ENCODE results near the gene EPS15. TPM values are rescaled to one million over a fixed set of nuclear protein-coding genes. Genes with fewer than 3 reads are reported as not detected.

The EPS15 gene
- total RNA-seq, 4 donors from 2014 or later: 49.8 to 84.3 (median 62.5) TPM

DNA sequence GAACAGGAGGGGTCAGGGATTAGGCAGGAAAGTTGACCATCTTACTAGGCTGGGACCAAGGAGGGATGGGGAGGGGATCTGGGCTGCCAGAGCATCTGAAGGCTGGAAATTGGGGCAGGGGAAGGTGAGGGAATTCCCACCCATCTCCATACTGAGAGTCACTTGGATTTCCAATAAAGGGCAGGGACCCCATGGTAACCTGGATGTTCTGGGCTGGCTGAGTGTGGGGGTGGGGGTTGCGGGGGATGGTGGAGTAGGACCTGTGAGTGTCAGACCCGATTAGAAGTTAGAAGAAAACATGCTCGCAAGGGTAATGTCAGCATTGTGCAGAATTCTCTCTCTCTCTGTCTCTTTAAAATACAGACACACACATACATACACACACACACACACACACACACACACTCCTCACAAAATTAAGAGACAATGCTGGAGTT, 40.0 kb upstream of the EPS15 start:
- Histone ChIP-seq H3K36me3 (no peaks in the 10 kb centered on the region), H3K4me3 (no peak overlapping the region), H3K9me3 (no peaks in the 10 kb centered on the region), H3K27me3 (no peaks in the 10 kb centered on the region), H3K4me1 (peaks cover 0 to 2% (median 0%) of the 10 kb centered on the region in 4 donors), H3K27ac (replicated peaks in 1 of 4) (no peak overlapping the region)
- TF ChIP-seq CTCF (IDR thresholded peaks at IDR 0.05) (no peak), EP300 (IDR thresholded peaks at IDR 0.05) (no peak), POLR2AphosphoS5 (IDR thresholded peaks at IDR 0.05) (no peak), POLR2A (IDR thresholded peaks at IDR 0.05; ENCODE audit: low read depth) (no peak)
- no peak for DNase-seq (ENCODE audit: extremely low spot score)
- intact Hi-C loops (cut with DNase I): no loop called here
- WGBS: 70% methylated on average over 3 of the region's 3 CpGs

GRCh38 chr1:51558375-51558924, 39.4 kb upstream of the EPS15 start:
- Histone ChIP-seq H3K27me3 (no peaks in the 10 kb centered on the region), H3K36me3 (no peaks in the 10 kb centered on the region), H3K9me3 (no peaks in the 10 kb centered on the region), H3K4me3 (no peak overlapping the region), H3K27ac (replicated peaks in 1 of 4) (no peak overlapping the region), H3K4me1 (peaks cover 0 to 2% (median 0%) of the 10 kb centered on the region in 4 donors)
- DNase-seq (ENCODE audit: extremely low spot score): no peak
- WGBS: 89% methylated on average over 5 of the region's 5 CpGs
- intact Hi-C loops (cut with DNase I): no loop called here
- TF ChIP-seq CTCF (IDR thresholded peaks at IDR 0.05) (no peak), POLR2AphosphoS5 (IDR thresholded peaks at IDR 0.05) (no peak), POLR2A (IDR thresholded peaks at IDR 0.05; ENCODE audit: low read depth) (no peak), EP300 (IDR thresholded peaks at IDR 0.05) (no peak)

- Histone ChIP-seq H3K4me3 (no peak overlapping the region), H3K9me3 (no peaks in the 10 kb centered on the region), H3K36me3 (no peaks in the 10 kb centered on the region), H3K27ac (replicated peaks in 1 of 4) (no peak overlapping the region), H3K27me3 (no peaks in the 10 kb centered on the region), H3K4me1 (no peaks in the 10 kb centered on the region)
- no peak for DNase-seq (ENCODE audit: extremely low spot score)
- TF ChIP-seq POLR2A (IDR thresholded peaks at IDR 0.05; ENCODE audit: low read depth): no peak
- TF ChIP-seq POLR2AphosphoS5 (IDR thresholded peaks at IDR 0.05): no peak
- no peak for TF ChIP-seq EP300 (IDR thresholded peaks at IDR 0.05)
- TF ChIP-seq CTCF (IDR thresholded peaks at IDR 0.05): no peak
- intact Hi-C loops (cut with DNase I): no loop called here
Observed at GRCh38 chr1:51557168-51557567, 38.1 kb upstream of the EPS15 start.

DNA sequence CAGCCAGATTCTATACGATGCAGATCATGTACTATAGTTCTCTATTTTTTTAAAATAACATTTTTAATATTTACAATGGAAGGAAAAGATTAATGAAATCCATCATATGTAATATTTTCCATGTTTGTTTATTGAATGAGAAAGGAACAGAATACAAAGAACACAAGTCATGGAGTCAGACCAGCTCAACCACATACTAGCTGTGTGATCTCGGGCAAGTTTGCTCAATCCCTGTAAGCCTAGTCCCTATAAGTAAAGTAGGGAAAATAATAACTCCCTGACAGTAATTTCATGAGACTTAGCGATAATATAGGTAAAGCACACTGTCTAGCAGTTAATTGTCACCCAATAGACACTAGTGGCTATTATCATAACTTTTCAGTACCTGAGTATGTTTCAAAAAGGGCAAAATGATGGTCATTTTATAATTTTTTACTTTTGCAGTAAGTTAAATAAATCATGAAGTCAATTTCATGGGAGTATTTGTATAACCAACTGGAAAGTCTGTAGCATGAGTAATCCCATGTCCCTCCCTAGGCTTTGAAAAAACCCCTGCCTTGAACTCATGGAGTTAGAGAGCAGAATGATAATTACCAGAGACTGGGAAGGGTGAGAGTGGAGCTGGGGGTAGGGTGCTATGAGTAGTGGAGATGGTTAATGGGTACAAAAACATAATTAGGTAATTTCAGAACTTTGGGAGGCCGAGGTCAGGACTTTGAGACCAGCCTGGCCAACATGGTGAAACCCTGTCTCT, 37.0 kb upstream of the EPS15 start:
- Histone ChIP-seq H3K36me3 (no peaks in the 10 kb centered on the region), H3K4me3 (no peak overlapping the region), H3K4me1 (no peaks in the 10 kb centered on the region), H3K27me3 (no peaks in the 10 kb centered on the region), H3K27ac (replicated peaks in 1 of 4) (no peak overlapping the region), H3K9me3 (no peaks in the 10 kb centered on the region)
- 91% methylated on average over 4 of the region's 4 CpGs for WGBS
- intact Hi-C loops (cut with DNase I): no loop called here
- TF ChIP-seq POLR2AphosphoS5 (IDR thresholded peaks at IDR 0.05): no peak
- TF ChIP-seq EP300 (IDR thresholded peaks at IDR 0.05): no peak
- no peak for TF ChIP-seq CTCF (IDR thresholded peaks at IDR 0.05)
- TF ChIP-seq POLR2A (IDR thresholded peaks at IDR 0.05; ENCODE audit: low read depth): no peak
- no peak for DNase-seq (ENCODE audit: extremely low spot score)
